ENCODE data around the gene UROS.

UROS gene

DNA sequence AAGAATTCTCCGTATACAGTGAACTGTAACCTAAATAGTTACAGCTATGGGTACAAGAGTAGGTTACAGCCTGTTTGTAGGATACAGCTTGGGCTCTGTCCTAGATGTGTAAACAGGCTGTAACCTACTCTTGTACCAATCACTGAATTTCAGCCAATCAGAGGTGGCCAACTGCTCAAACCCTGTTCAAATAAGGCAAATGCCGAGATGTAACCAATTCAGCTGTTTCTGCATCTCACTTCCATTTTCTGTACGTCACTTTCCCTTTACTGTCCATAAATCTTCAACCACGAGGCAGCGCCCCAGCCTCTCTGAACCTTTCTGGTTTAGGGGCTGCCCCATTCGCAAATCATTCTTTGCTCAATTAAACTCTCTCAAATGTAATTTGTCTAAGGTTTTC is 39.1 kb downstream of the UROS start:
- TF ChIP-seq, protein P1, sequence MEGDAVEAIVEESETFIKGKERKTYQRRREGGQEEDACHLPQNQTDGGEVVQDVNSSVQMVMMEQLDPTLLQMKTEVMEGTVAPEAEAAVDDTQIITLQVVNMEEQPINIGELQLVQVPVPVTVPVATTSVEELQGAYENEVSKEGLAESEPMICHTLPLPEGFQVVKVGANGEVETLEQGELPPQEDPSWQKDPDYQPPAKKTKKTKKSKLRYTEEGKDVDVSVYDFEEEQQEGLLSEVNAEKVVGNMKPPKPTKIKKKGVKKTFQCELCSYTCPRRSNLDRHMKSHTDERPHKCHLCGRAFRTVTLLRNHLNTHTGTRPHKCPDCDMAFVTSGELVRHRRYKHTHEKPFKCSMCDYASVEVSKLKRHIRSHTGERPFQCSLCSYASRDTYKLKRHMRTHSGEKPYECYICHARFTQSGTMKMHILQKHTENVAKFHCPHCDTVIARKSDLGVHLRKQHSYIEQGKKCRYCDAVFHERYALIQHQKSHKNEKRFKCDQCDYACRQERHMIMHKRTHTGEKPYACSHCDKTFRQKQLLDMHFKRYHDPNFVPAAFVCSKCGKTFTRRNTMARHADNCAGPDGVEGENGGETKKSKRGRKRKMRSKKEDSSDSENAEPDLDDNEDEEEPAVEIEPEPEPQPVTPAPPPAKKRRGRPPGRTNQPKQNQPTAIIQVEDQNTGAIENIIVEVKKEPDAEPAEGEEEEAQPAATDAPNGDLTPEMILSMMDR (IDR thresholded peaks at IDR 0.05; ENCODE audit: low read depth, low read length, missing control alignments), result no peak
- DNase-seq (ENCODE audit: extremely low read depth, low read depth), result no peak
- no peak overlapping the region for H3K4me3 ChIP-seq (replicated peaks; ENCODE audit: low read depth, low read length)

GRCh38 chr10:125783408-125783807 is 39.6 kb downstream of the UROS start:
- TF ChIP-seq, protein P1 (IDR thresholded peaks at IDR 0.05; ENCODE audit: low read depth, low read length, missing control alignments), result no peak
- H3K4me3 ChIP-seq (replicated peaks; ENCODE audit: low read depth, low read length), result no peak overlapping the region
- no peak for DNase-seq (ENCODE audit: extremely low read depth, low read depth)

DNA sequence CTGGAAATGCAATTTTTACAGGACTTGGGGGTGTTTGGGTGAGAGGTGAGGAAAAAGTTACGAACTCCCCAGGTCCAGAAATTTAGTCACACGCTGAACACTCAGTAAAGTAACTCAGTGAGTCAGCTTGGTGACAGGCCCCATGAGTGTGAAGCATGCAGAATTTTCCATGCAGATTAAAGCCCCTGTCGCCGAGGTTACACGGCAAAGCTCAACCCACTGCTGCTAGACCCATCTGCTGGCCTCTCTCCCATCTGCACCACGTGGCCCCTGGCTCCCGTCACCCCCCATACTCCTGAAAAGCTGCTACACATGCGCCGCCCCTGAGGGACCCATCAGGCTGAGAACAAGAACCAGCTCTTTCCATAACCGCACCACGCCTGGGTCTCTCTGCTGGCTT is 40.4 kb downstream of the UROS start:
- DNase-seq (ENCODE audit: extremely low read depth, low read depth), result no peak
- H3K4me3 ChIP-seq (replicated peaks; ENCODE audit: low read depth, low read length), result no peak overlapping the region
- TF ChIP-seq, protein P1 (IDR thresholded peaks at IDR 0.05; ENCODE audit: low read depth, low read length, missing control alignments), result no peak

- no peak for DNase-seq (ENCODE audit: extremely low read depth, low read depth)
- TF ChIP-seq, protein P1 (IDR thresholded peaks at IDR 0.05; ENCODE audit: low read depth, low read length, missing control alignments), result no peak
- no peak overlapping the region for H3K4me3 ChIP-seq (replicated peaks; ENCODE audit: low read depth, low read length)
Observed at GRCh38 chr10:125782054-125782453, 41.0 kb downstream of the UROS start.

DNA sequence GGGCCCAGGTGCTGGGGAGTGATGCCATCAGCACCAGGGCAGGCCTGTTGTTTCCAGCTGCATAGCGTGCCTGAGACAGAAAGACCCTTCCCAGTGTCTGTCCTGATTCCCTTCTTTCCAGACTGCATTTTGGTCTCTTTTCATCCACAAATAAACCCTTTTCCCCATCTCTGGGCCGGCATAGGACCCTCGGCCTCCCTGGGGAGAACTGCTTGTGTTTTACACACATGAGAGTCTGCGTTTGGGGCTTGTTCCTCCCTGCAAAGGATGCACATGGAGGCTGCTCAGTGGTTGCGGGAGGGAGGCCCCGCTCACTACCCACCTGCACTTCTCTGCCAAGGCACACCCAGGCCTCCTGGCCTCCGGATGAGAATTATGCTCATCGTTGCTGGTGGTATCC is 41.7 kb downstream of the UROS start:
- TF ChIP-seq, protein P1 (IDR thresholded peaks at IDR 0.05; ENCODE audit: low read depth, low read length, missing control alignments), result no peak
- H3K4me3 ChIP-seq (replicated peaks; ENCODE audit: low read depth, low read length), result no peak overlapping the region
- no peak for DNase-seq (ENCODE audit: extremely low read depth, low read depth)

GRCh38 chr10:125779403-125780327 is 43.4 kb downstream of the UROS start:
- TF ChIP-seq, protein P1 (IDR thresholded peaks at IDR 0.05; ENCODE audit: low read depth, low read length, missing control alignments), result no peak
- no peak overlapping the region for H3K4me3 ChIP-seq (replicated peaks; ENCODE audit: low read depth, low read length)
- no peak for DNase-seq (ENCODE audit: extremely low read depth, low read depth)

All from HFF-Myc (cell line).